NB4 (cell line): Measurements from ENCODE around the gene KRTAP10-5.

Experiments used
- MYC ChIP-seq: IDR thresholded peaks from 2 replicates; pipeline ENCODE4 v1.6.1; 2011; ENCODE audit warnings: low read depth, low read length
- POLR2A ChIP-seq: IDR thresholded peaks from 2 replicates; pipeline ENCODE4 v1.6.1; 2011; ENCODE audit warnings: mild to moderate bottlenecking; ENCODE audit not compliant: insufficient read length; ENCODE audit errors: extremely low read depth
- TF ChIP-seq, protein P1 (sequence below): IDR thresholded peaks from one replicate; pipeline ENCODE4 v1.5.1; 2012; ENCODE audit warnings: low read depth, low read length
- TF ChIP-seq, protein P2 (sequence below): IDR thresholded peaks from 2 replicates; pipeline ENCODE4 v1.6.1; 2011; ENCODE audit warnings: low read depth, low read length

DNA sequence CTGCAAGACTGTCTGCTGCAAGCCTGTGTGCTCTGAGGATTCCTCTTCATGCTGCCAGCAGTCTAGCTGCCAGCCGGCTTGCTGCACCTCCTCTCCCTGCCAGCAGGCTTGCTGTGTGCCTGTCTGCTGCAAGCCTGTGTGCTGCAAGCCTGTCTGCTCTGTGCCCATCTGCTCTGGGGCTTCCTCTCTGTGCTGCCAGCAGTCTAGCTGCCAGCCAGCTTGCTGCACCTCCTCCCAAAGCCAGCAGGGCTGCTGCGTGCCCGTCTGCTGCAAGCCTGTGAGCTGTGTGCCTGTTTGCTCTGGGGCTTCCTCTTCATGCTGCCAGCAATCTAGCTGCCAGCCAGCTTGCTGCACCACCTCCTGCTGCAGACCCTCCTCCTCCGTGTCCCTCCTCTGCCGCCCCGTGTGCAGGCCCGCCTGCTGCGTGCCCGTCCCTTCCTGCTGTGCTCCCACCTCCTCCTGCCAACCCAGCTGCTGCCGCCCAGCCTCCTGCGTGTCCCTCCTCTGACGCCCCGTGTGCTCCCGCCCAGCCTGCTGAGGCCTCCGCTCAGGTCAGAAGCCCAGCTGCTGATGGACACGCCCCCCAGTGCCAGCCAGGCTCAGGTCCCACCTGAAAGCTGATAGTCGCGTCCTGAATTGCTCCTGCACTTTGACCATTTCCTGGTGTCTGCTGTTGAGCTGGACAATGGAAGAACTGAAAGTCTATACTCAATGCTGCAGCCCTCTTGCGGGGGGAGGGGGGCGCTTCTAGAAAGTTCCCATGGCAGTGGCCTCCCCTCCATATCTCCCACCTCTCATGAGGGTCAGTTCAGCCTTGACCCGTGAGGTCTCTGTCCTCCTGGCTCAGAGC is 5.7 kb downstream of the KRTAP10-5 start:
- TF ChIP-seq, protein P1, sequence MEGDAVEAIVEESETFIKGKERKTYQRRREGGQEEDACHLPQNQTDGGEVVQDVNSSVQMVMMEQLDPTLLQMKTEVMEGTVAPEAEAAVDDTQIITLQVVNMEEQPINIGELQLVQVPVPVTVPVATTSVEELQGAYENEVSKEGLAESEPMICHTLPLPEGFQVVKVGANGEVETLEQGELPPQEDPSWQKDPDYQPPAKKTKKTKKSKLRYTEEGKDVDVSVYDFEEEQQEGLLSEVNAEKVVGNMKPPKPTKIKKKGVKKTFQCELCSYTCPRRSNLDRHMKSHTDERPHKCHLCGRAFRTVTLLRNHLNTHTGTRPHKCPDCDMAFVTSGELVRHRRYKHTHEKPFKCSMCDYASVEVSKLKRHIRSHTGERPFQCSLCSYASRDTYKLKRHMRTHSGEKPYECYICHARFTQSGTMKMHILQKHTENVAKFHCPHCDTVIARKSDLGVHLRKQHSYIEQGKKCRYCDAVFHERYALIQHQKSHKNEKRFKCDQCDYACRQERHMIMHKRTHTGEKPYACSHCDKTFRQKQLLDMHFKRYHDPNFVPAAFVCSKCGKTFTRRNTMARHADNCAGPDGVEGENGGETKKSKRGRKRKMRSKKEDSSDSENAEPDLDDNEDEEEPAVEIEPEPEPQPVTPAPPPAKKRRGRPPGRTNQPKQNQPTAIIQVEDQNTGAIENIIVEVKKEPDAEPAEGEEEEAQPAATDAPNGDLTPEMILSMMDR, result no peak
- no peak for TF ChIP-seq POLR2A
- TF ChIP-seq MYC, result no peak
- TF ChIP-seq, protein P2, sequence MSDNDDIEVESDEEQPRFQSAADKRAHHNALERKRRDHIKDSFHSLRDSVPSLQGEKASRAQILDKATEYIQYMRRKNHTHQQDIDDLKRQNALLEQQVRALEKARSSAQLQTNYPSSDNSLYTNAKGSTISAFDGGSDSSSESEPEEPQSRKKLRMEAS, result no peak
